SH-SY5Y (cell line): ENCODE data around the gene CCDC160.

Source experiments
- GATA2 ChIP-seq: IDR thresholded peaks from 2 replicates; pipeline ENCODE4 v1.6.1; 2011; ENCODE audit warnings: mild to moderate bottlenecking, low read depth, low read length
- GATA3 ChIP-seq: IDR thresholded peaks from 2 replicates; pipeline ENCODE4 v1.6.1; 2011; ENCODE audit warnings: low read depth, mild to moderate bottlenecking, low read length, moderate library complexity

DNA sequence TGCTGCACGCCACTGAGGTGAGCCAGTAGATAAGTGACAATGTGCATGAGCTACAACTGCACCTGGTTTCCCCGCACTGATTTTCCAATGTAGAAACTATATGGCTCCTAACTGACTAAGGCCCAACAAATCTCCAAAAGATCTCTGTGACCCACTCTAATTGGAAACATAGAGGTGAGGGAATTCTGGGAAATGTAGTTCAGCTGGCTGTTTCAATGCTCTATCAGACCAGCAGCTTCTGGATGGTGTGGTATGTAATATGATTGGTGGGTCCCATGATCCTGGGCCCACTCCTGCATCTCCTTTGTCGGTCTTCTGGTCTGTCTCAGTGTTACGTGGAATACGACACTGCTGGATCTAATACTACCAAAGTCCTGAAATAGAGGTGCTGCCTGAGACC lies 18.6 kb downstream of the CCDC160 start:
- TF ChIP-seq GATA2 (no peak), GATA3 (no peak)
